K562 (cell line): Measurements from ENCODE around the gene SLC9A1. TPM values are rescaled to one million over a fixed set of nuclear protein-coding genes. Genes with fewer than 3 reads are reported as not detected.

Experiments used
- BCL6 ChIP-seq: fragments of 250-450 bp; sonication (Bioruptor Pico); IDR thresholded peaks from 2 replicates; pipeline ENCODE4 v1.4.0; 2020
- BDP1 ChIP-seq: IDR thresholded peaks from 3 replicates; pipeline ENCODE4 v1.6.1; 2011; ENCODE audit not compliant: insufficient read length, insufficient read depth
- BHLHE40 ChIP-seq: IDR thresholded peaks from 2 replicates; pipeline ENCODE4 v1.6.1; 2011; ENCODE audit warnings: low read length, improper control_type of control experiment
- C11orf30 ChIP-seq: fragments of 450-650 bp; IDR thresholded peaks from 2 replicates; pipeline ENCODE4 v1.6.1; 2016; ENCODE audit warnings: low read depth, mild to moderate bottlenecking
- CSDE1 ChIP-seq, 2 experiments: fragments of 450-650 bp; IDR thresholded peaks; 2 replicates each; pipeline ENCODE4 v1.6.1; 2016; ENCODE audit warnings: mild to moderate bottlenecking in 1 of 2
- GATAD2A ChIP-seq: fragments of 450-650 bp; IDR thresholded peaks from 2 replicates; pipeline ENCODE4 v1.6.1; 2017
- MYC ChIP-seq, 2 experiments: fragments of 250-450 bp in 1 of 2; sonication (Bioruptor Pico) in 1 of 2; IDR thresholded peaks; 2 replicates each; pipeline versions ENCODE4 v1.5.1 to v1.6.1; 2012 to 2021; ENCODE audit warnings: low read depth in 2 of 2, borderline replicate concordance in 1 of 2, improper control_type of control experiment in 1 of 2, low read length in 1 of 2, mild to moderate bottlenecking in 1 of 2, moderate library complexity in 1 of 2
- NFATC3 ChIP-seq: fragments of 450-650 bp; IDR thresholded peaks from 2 replicates; pipeline ENCODE4 v1.6.1; 2017; ENCODE audit warnings: mild to moderate bottlenecking
- PCBP2 ChIP-seq: fragments of 200-400 bp; formaldehyde crosslinking; IDR thresholded peaks from 2 replicates; pipeline ENCODE4 v1.6.1; 2018; ENCODE audit warnings: low read length, low read depth, mild to moderate bottlenecking, moderate library complexity; ENCODE audit not compliant: poor library complexity, severe bottlenecking
- PHB2 ChIP-seq: fragments of 450-650 bp; IDR thresholded peaks from 2 replicates; pipeline ENCODE4 v1.6.1; 2017; ENCODE audit warnings: low read depth
- PHF21A ChIP-seq: fragments of 450-650 bp; IDR thresholded peaks from 2 replicates; pipeline ENCODE4 v1.6.1; 2017; ENCODE audit warnings: low read depth, borderline replicate concordance
- PREB ChIP-seq: sonication (generic); formaldehyde crosslinking; IDR thresholded peaks from 2 replicates; pipeline ENCODE4 v1.8.1; 2023; ENCODE audit warnings: mild to moderate bottlenecking, missing genetic modification reagents
- RBM25 ChIP-seq: fragments of 200-400 bp; formaldehyde crosslinking; IDR thresholded peaks from 2 replicates; pipeline ENCODE4 v1.6.1; 2018; ENCODE audit warnings: low read length, low read depth, moderate library complexity; ENCODE audit not compliant: severe bottlenecking
- SMAD4 ChIP-seq: fragments of 250-450 bp; sonication (Bioruptor Pico); conservative IDR thresholded peaks from 2 replicates; pipeline ENCODE4 v1.8.0; 2021; ENCODE audit warnings: inconsistent platforms, mild to moderate bottlenecking, moderate library complexity
- SNAPC5 ChIP-seq: fragments of 250-450 bp; sonication (Bioruptor Pico); IDR thresholded peaks from 2 replicates; pipeline ENCODE4 v1.8.0; 2021; ENCODE audit warnings: moderate library complexity, mild to moderate bottlenecking, inconsistent platforms
- U2AF1 ChIP-seq: fragments of 200-400 bp; formaldehyde crosslinking; optimal IDR thresholded peaks from 2 replicates; pipeline ENCODE3; 2017; ENCODE audit warnings: mild to moderate bottlenecking, low read depth, low read length, moderate library complexity
- ZBTB43 ChIP-seq: sonication (generic); formaldehyde crosslinking; IDR thresholded peaks from 2 replicates; pipeline ENCODE4 v1.8.0; 2023; ENCODE audit warnings: mild to moderate bottlenecking, missing genetic modification reagents
- ZBTB9 ChIP-seq: fragments of 450-650 bp; formaldehyde crosslinking; IDR thresholded peaks from 2 replicates; pipeline ENCODE4 v1.4.0; 2020; ENCODE audit warnings: mild to moderate bottlenecking, moderate library complexity
- ZMIZ1 ChIP-seq, 2 experiments: fragments of 150-350 bp in 1 of 2; IDR thresholded peaks; 2 replicates each; pipeline ENCODE4 v1.6.1; 2012 to 2016; ENCODE audit warnings: low read depth in 2 of 2, low read length in 2 of 2, mild to moderate bottlenecking in 1 of 2, moderate library complexity in 1 of 2
- ZNF583 ChIP-seq: fragments of 250-450 bp; sonication (Bioruptor Pico); IDR thresholded peaks from 2 replicates; pipeline ENCODE4 v1.4.0; 2020
- ZNF696 ChIP-seq: fragments of 250-450 bp; sonication (Bioruptor Pico); conservative IDR thresholded peaks from 2 replicates; pipeline ENCODE4 v1.4.0; 2020; ENCODE audit warnings: mild to moderate bottlenecking, moderate library complexity
- ZNF76 ChIP-seq: fragments of 250-450 bp; sonication (Bioruptor Pico); IDR thresholded peaks from 2 replicates; pipeline ENCODE4 v1.4.0; 2020; ENCODE audit warnings: mild to moderate bottlenecking, moderate library complexity, borderline replicate concordance
- ZSCAN32 ChIP-seq: fragments of 450-650 bp; formaldehyde crosslinking; IDR thresholded peaks from 2 replicates; pipeline ENCODE4 v1.4.0; 2020; ENCODE audit warnings: mild to moderate bottlenecking, moderate library complexity
- polyA plus RNA-seq, 8 experiments: library from polyadenylated mRNA; depleted of rRNA in 4 of 8; stranded (reverse) in 5 of 8; unstranded in 3 of 8; fragments of >200 nt; fragmentation: Nextera tagmentation in 2 of 8; fragmentation: Illumina TruSeq in 1 of 8; extraction: Ambion mirVana in 2 of 8; extraction: Trizol in 1 of 8; gene quantifications; 2 replicates each; pipeline versions ENCODE4 v1.2.1 to v1.2.3, GENCODE V29; 2011 to 2014; ENCODE audit warnings: inconsistent platforms in 1 of 8, missing spikeins in 1 of 8
- total RNA-seq, 7 experiments: library from RNA; depleted of rRNA in 6 of 7; stranded (reverse); fragments of >200 nt in 6 of 7; fragmentation: Illumina TruSeq in 2 of 7; extraction: Trizol in 2 of 7; gene quantifications; 2 replicates each; pipeline versions ENCODE4 v1.2.1 to v1.2.3, GENCODE V29; 2011 to 2021; ENCODE audit warnings: low replicate concordance in 1 of 7

Gene SLC9A1
- total and polyA plus RNA-seq, 9 of the 15 experiments (the other 6 are each of a cell fraction or from before 2014, with no cell fraction given): 0.59 to 14.4 (median 2.0) TPM

GRCh38 chr1:27193194-27193593, 38.3 kb upstream of the SLC9A1 start (continued):
- no peak for TF ChIP-seq PREB (CRISPR knock-in tag)
- TF ChIP-seq ZBTB9 (CRISPR knock-in tag): no peak
- no peak for TF ChIP-seq SNAPC5
- no peak for TF ChIP-seq U2AF1
- 0 out of 4 replicates have a peak, but pooled peaks of 1 of the 2 experiments have one; percentile 5 for TF ChIP-seq ZMIZ1 (IDR thresholded peaks at IDR 0.05; ENCODE audit: low read depth in 2 of 2, low read length in 2 of 2)
- peak; percentile 69 for TF ChIP-seq RBM25
- TF ChIP-seq C11orf30: no peak
- no peak for TF ChIP-seq BHLHE40
- no peak for TF ChIP-seq CSDE1 (IDR thresholded peaks at IDR 0.05)
- no peak for TF ChIP-seq ZNF583 (CRISPR knock-in tag)
- no peak for TF ChIP-seq BCL6 (CRISPR knock-in tag)
- TF ChIP-seq PHB2: no peak
- TF ChIP-seq ZBTB43 (CRISPR knock-in tag): no peak
- TF ChIP-seq ZNF76 (CRISPR knock-in tag): no peak
- no peak for TF ChIP-seq SMAD4 (CRISPR knock-in tag)
- TF ChIP-seq ZSCAN32 (CRISPR knock-in tag): no peak
- no peak for TF ChIP-seq MYC (IDR thresholded peaks at IDR 0.05; ENCODE audit: low read depth, low read length)
- no peak for TF ChIP-seq MYC (CRISPR knock-in tag; IDR thresholded peaks at IDR 0.05; ENCODE audit: borderline replicate concordance, low read depth)
- TF ChIP-seq PHF21A: no peak
- TF ChIP-seq NFATC3: no peak
- TF ChIP-seq BDP1: no peak
- no peak for TF ChIP-seq PCBP2
- TF ChIP-seq GATAD2A: no peak
- TF ChIP-seq ZNF696 (CRISPR knock-in tag): no peak
